ENCODE results near the gene BLTP1.

DNA sequence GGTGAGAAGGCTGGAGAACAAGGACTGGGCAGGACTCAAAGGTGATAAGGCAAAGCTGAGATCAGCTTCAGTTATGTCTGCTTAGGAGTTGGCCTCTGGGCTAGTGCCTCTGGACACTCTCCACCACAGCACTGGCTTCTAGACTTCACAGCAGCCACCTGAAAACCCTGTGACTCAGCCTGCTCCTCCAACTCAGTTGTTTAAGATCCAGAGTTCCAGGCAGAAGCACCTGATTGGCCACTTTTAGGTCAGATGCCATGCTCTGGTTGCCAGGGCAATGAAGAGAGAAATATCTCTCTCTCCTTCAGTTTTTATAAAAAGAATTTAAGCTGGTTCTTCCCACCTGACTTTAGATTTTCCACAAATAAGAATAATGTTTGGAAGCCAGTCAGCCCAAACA, 47.9 kb upstream of the BLTP1 start:
- no peak for TF ChIP-seq RNF2 (IDR thresholded peaks at IDR 0.05; ENCODE audit: borderline replicate concordance, low read depth)
- no peak for TF ChIP-seq CTCF (IDR thresholded peaks at IDR 0.05)

All from A549 (cell line).